ENCODE results near the gene DICER1. TPM values are rescaled to one million over a fixed set of nuclear protein-coding genes. Genes with fewer than 3 reads are reported as not detected.
A peak's percentile ranks its signal among the peaks of the same experiment; 100 is the strongest.

DICER1 gene
- total RNA-seq, 1 experiment from 2014 or later: 62.0 TPM

GRCh38 chr14:95048771-95049312 is 108.5 kb downstream of the DICER1 start:
- CTCF ChIA-PET: no interaction called here
- POLR2A ChIA-PET: no interaction called here
- Mint-ChIP-seq H3K4me1 (peaks cover 19% of the 10 kb centered on the region), H3K9me3 (no peaks in the 10 kb centered on the region), H3K4me3 (no peak overlapping the region), H3K27ac (no peak overlapping the region), H3K36me3 (no peaks in the 10 kb centered on the region), H3K27me3 (ENCODE audit: low read depth) (peaks cover 12% of the 10 kb centered on the region)
- peak; percentile 38 for ATAC-seq
- peak; percentile 29; the same call in 1 of the 2 replicates for TF ChIP-seq ZNF423 (CRISPR knock-in tag; IDR thresholded peaks at IDR 0.05)
- no peak for TF ChIP-seq ZNF281 (CRISPR knock-in tag; IDR thresholded peaks at IDR 0.05)
- TF ChIP-seq FOXK1 (CRISPR knock-in tag; IDR thresholded peaks at IDR 0.05): no peak
- TF ChIP-seq ZNF232 (CRISPR knock-in tag; IDR thresholded peaks at IDR 0.05): no peak
- no peak for DNase-seq (ENCODE audit: low spot score)

- Mint-ChIP-seq H3K4me3 (no peak overlapping the region), H3K27me3 (ENCODE audit: low read depth) (peaks cover 12% of the 10 kb centered on the region), H3K27ac (no peak overlapping the region), H3K36me3 (no peaks in the 10 kb centered on the region), H3K9me3 (no peaks in the 10 kb centered on the region), H3K4me1 (peaks cover 19% of the 10 kb centered on the region)
- TF ChIP-seq AR (CRISPR knock-in tag; IDR thresholded peaks at IDR 0.05) (no peak), USF2 (CRISPR knock-in tag; IDR thresholded peaks at IDR 0.05) (no peak), EMX1 (CRISPR knock-in tag; IDR thresholded peaks at IDR 0.05) (no peak), TP53 (CRISPR knock-in tag; IDR thresholded peaks at IDR 0.05) (no peak), ZNF423 (CRISPR knock-in tag; IDR thresholded peaks at IDR 0.05) (no peak), ZNF281 (CRISPR knock-in tag; IDR thresholded peaks at IDR 0.05) (no peak), ATF2 (CRISPR knock-in tag; IDR thresholded peaks at IDR 0.05; ENCODE audit: borderline replicate concordance, low read depth) (no peak), RELA (CRISPR knock-in tag; IDR thresholded peaks at IDR 0.05; ENCODE audit: borderline replicate concordance) (no peak), CTCF (IDR thresholded peaks at IDR 0.05) (no peak), MXD4 (CRISPR knock-in tag; IDR thresholded peaks at IDR 0.05; ENCODE audit: borderline replicate concordance) (no peak), ZNF121 (CRISPR knock-in tag; IDR thresholded peaks at IDR 0.05) (no peak), E2F4 (CRISPR knock-in tag; IDR thresholded peaks at IDR 0.05; ENCODE audit: borderline replicate concordance, low read depth) (no peak), SMAD3 (CRISPR knock-in tag; IDR thresholded peaks at IDR 0.05; ENCODE audit: borderline replicate concordance) (no peak), FOXK1 (CRISPR knock-in tag; IDR thresholded peaks at IDR 0.05) (no peak), NFE2L1 (CRISPR knock-in tag; IDR thresholded peaks at IDR 0.05) (no peak), ZNF232 (CRISPR knock-in tag; IDR thresholded peaks at IDR 0.05) (no peak), ATF1 (CRISPR knock-in tag; IDR thresholded peaks at IDR 0.05) (no peak), ZMAT4 (CRISPR knock-in tag; IDR thresholded peaks at IDR 0.05) (no peak), ZNF219 (CRISPR knock-in tag; IDR thresholded peaks at IDR 0.05; ENCODE audit: borderline replicate concordance) (no peak), FOXJ3 (CRISPR knock-in tag; IDR thresholded peaks at IDR 0.05; ENCODE audit: borderline replicate concordance) (no peak)
- ChIA-PET POLR2A (no interaction called here), CTCF (no interaction called here)
- DNase-seq (ENCODE audit: low spot score) (no peak), ATAC-seq (no peak)
These were observed 109.6 kb downstream of the DICER1 start for GRCh38 chr14:95047754-95048153.
